Heart left ventricle (tissue), 16 donors: ENCODE measurements around the gene ORC4. TPM values are rescaled to one million over a fixed set of nuclear protein-coding genes. Genes with fewer than 3 reads are reported as not detected.

Experiments
- ATAC-seq, 4 donors: fragments of 200-7000 bp; cut with Tn5 transposase; one replicate each; pipeline ENCODE4 v1.9.1; 2020 to 2022; ENCODE audit warnings: moderate library complexity in 4 of 4, mild to moderate bottlenecking in 3 of 4, moderate number of reproducible peaks in 1 of 4
- DNase-seq, 5 donors: peaks; one replicate each; pipeline ENCODE4 v3.0.0-alpha.2; 2020
- H3K27ac ChIP-seq, 12 donors: fragments of 200-600 bp; sonication (generic) in 4 of 12; one replicate each; pipeline versions ENCODE4 v1.5.0 to v1.8.0; 2016 to 2022; ENCODE audit warnings: mild to moderate bottlenecking in 2 of 12
- H3K27me3 ChIP-seq, 9 donors: fragments of 200-600 bp; sonication (generic) in 2 of 9; one replicate each; pipeline versions ENCODE4 v1.5.1 to v1.8.0; 2016 to 2022; ENCODE audit warnings: mild to moderate bottlenecking in 3 of 9
- H3K36me3 ChIP-seq, 9 donors: fragments of 200-600 bp; sonication (generic) in 2 of 9; one replicate each; pipeline versions ENCODE4 v1.5.0 to v1.8.0; 2018 to 2022; ENCODE audit warnings: mild to moderate bottlenecking in 2 of 9
- H3K4me1 ChIP-seq, 12 donors: fragments of 200-600 bp; sonication (generic) in 4 of 12; one replicate each; pipeline versions ENCODE4 v1.5.0 to v1.8.0; 2016 to 2022; ENCODE audit warnings: mild to moderate bottlenecking in 3 of 12
- H3K4me3 ChIP-seq, 12 donors: fragments of 200-600 bp; sonication (generic) in 4 of 12; one replicate each; pipeline versions ENCODE4 v1.5.0 to v1.8.0; 2017 to 2022; ENCODE audit warnings: mild to moderate bottlenecking in 9 of 12, moderate library complexity in 4 of 12
- H3K9me3 ChIP-seq, 12 donors: fragments of 200-600 bp; sonication (generic) in 4 of 12; one replicate each; pipeline versions ENCODE4 v1.5.0 to v1.8.0; 2016 to 2022; ENCODE audit warnings: mild to moderate bottlenecking in 1 of 12
- CTCF ChIP-seq, 12 donors: fragments of 200-600 bp; sonication (generic) in 4 of 12; IDR thresholded peaks; one replicate each; pipeline versions ENCODE4 v1.5.0 to v1.8.0; 2018 to 2022; ENCODE audit warnings: antibody characterized with exemption in 12 of 12, mild to moderate bottlenecking in 5 of 12
- POLR2A ChIP-seq, 2 donors: fragments of 450-650 bp; IDR thresholded peaks; one replicate each; pipeline ENCODE4 v1.6.1; 2017; ENCODE audit warnings: antibody characterized with exemption in 2 of 2, mild to moderate bottlenecking in 2 of 2, moderate library complexity in 2 of 2
- WGBS, 4 donors: extraction: QIAGEN DNeasy Blood & Tissue Kit in 2 of 4; methylation state at CpG; one replicate each; pipeline versions ENCODE4 v1.1.5 to v1.1.7; 2013 to 2018; 5-methylcytosine and 5-hydroxymethylcytosine counted together
- intact Hi-C, 10 donors: fragments of 100-400 bp; cut with DNase I; formaldehyde crosslinking; loops; one replicate each; pipeline versions ENCODE4 v1.11.1 to v1.14.2; 2022
- polyA plus RNA-seq, 2 donors: library from polyadenylated mRNA; stranded (reverse); fragments of 200-250 nt; gene quantifications; one replicate each; pipeline ENCODE4 v1.2.3, GENCODE V29; 2013
- total RNA-seq, 9 donors: library from RNA; depleted of rRNA in 2 of 9; stranded (reverse); fragments of >200 nt in 2 of 9; fragmentation: NEBNext Ultra II Directional in 3 of 9; extraction: Animal tissue kit (Norgen Biotek cat#: 25700) in 3 of 9; gene quantifications; one replicate each; pipeline versions ENCODE4 v1.1.0 to v1.2.4, GENCODE V29; 2016 to 2023
- donor health status: ischemic (EF 13 %, LVEDD 7.1; RV severe dilation, severe dysfunction).
- donor health status: healthy with polysubstance abuse.
- donor health status: DM: no; HTN: yes; CAD: no.
- donor health status: DM: no; HTN: no; CAD: no.
- donor health status: ischemic (EF 25% LVEDD 6.9; RV normal size, moderate dysfunction).
- donor health status: ischemic (EF 25% LVEDD 5.7; RV mildly dilated, moderate dysfunction).
- donor health status: healthy.
- donor health status: DM: yes; HTN: yes; CAD: no.
- donor health status: ischemic (EF 35%, LVEDD 5.7; RV mildly dilated, moderate dysfunction).
- donor health status: nonischemic (EF 11% LVEDD 7.7; RV severe dilation, severe dysfunction).
- donor health status: DM: yes; HTN: yes; CAD: no.
- donor health status: PGD.
- donor health status: ischemic (EF 29% LVEDD 5.4; RV normal size, mild dysfunction).
- donor health status: nonischemic (EF 23%, LVEDD 6.1; RV moderate dilation, normal function).

ORC4 gene
- total and polyA plus RNA-seq, 11 donors = 7.5 to 64.7 (median 38.9) TPM

- ATAC-seq (no peak), DNase-seq (no peak)
- intact Hi-C loops = loop anchor here in 1 of 10 donors (5.0 kb wide), 1 partner anchor 39 kb away; the partner anchor contains the start of gene ACVR2A
- WGBS, 4 donors = 83 to 90% (median 86%) methylated on average over 2 of the region's 2 CpGs
- Histone ChIP-seq H3K9me3 (no peaks in the 10 kb centered on the region), H3K27me3 (no peaks in the 10 kb centered on the region), H3K4me1 (peaks cover 0 to 38% (median 17%) of the 10 kb centered on the region in 12 donors), H3K27ac (no peak overlapping the region), H3K4me3 (no peak overlapping the region), H3K36me3 (no peaks in the 10 kb centered on the region)
- TF ChIP-seq POLR2A (IDR thresholded peaks at IDR 0.05) = no peak
- TF ChIP-seq CTCF (IDR thresholded peaks at IDR 0.05) = no peak
These were observed 134.4 kb downstream of the ORC4 start for GRCh38 chr2:147886136-147886535.

DNA sequence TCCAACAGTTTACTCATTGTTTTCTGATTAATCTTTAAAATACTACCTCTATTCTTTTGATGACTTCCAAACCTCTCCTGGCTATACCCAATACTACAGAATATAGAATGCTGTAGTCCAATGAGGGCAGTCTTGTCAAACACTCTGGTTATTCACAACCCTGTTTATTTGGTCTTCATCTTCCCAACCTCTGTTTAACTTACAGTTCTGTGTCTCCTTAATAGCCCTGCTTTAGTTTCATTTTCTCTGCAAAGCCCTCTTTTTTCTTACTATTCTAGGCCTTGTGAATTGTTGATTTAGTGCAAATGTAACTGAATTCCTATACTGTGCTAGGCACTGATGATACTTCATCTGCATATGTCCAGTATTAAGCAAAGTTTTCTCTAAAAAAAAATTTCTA, 135.7 kb downstream of the ORC4 start:
- H3K4me3 ChIP-seq = no peak overlapping the region
- DNase-seq (no peak), ATAC-seq (no peak)
- no peaks in the 10 kb centered on the region for H3K27me3 ChIP-seq
- H3K4me1 ChIP-seq = peaks cover 0 to 48% (median 22%) of the 10 kb centered on the region in 12 donors
- no peaks in the 10 kb centered on the region for H3K36me3 ChIP-seq
- H3K9me3 ChIP-seq = no peaks in the 10 kb centered on the region
- no peak overlapping the region for H3K27ac ChIP-seq
- intact Hi-C loops = loop anchor here in 3 of 10 donors (5.0 kb wide), 1 partner anchor 38 kb away; the partner anchor contains the start of gene ACVR2A (in 3 of the 3)
- no peak for TF ChIP-seq CTCF (IDR thresholded peaks at IDR 0.05)
- TF ChIP-seq POLR2A (IDR thresholded peaks at IDR 0.05) = no peak

- H3K4me3 ChIP-seq = no peak overlapping the region
- H3K9me3 ChIP-seq = no peaks in the 10 kb centered on the region
- DNase-seq (no peak), ATAC-seq (no peak)
- H3K36me3 ChIP-seq = no peaks in the 10 kb centered on the region
- intact Hi-C loops = loop anchor here in 2 of 10 donors (5.0 kb wide), 1 partner anchor 35 kb away; the partner anchor contains the start of gene ACVR2A (in 2 of the 2)
- no peak overlapping the region for H3K27ac ChIP-seq
- no peaks in the 10 kb centered on the region for H3K27me3 ChIP-seq
- H3K4me1 ChIP-seq = peaks cover 0 to 44% (median 23%) of the 10 kb centered on the region in 12 donors
- TF ChIP-seq POLR2A (IDR thresholded peaks at IDR 0.05) (no peak), CTCF (IDR thresholded peaks at IDR 0.05) (no peak)
These were observed 137.9 kb downstream of the ORC4 start for GRCh38 chr2:147882631-147883030.

Other genes starting within 250 kb of the ORC4 start
- gene ACVR2A, start 175.7 kb downstream of the ORC4 start, total RNA-seq = 10 to 100 TPM in 6 of 9 donors, 1 to 10 TPM in 3; 7.8 to 13.4 (median 11.4) TPM
- 1 to 10 TPM; 2.6 to 3.3 TPM for gene ACVR2A, start 175.7 kb downstream of the ORC4 start, polyA plus RNA-seq
- 10 to 100 TPM; 12.3 to 44.4 (median 28.2) TPM for gene MBD5, start 354 bp upstream of the ORC4 start, total RNA-seq
- 1 to 10 TPM; 6.8 to 9.9 TPM for gene MBD5, start 354 bp upstream of the ORC4 start, polyA plus RNA-seq